ENCODE data around the gene VANGL2. TPM values are rescaled to one million over a fixed set of nuclear protein-coding genes. Genes with fewer than 3 reads are reported as not detected.

VANGL2 gene
- total RNA-seq, 1 experiment from 2014 or later = 2.0 TPM

GRCh38 chr1:160459056-160459455, 58.7 kb downstream of the VANGL2 start:
- H3K4me3 Mint-ChIP-seq (ENCODE audit: low read depth, unreplicated experiment) = no peak overlapping the region
- no peak overlapping the region for H3K27ac Mint-ChIP-seq (ENCODE audit: unreplicated experiment)
- no peaks in the 10 kb centered on the region for H3K4me1 Mint-ChIP-seq (ENCODE audit: low read depth, unreplicated experiment)
- no TSS peak for BruUV-seq (replicated peaks)
- intact Hi-C loops (cut with micrococcal nuclease; ENCODE audit: unreplicated experiment) = no loop called here
- DNase-seq = no peak
- H3K27me3 Mint-ChIP-seq (ENCODE audit: unreplicated experiment) = peaks cover 28% of the 10 kb centered on the region
- no peaks in the 10 kb centered on the region for H3K9me3 Mint-ChIP-seq (ENCODE audit: low read depth, unreplicated experiment)
- no peaks in the 10 kb centered on the region for H3K36me3 Mint-ChIP-seq (ENCODE audit: insufficient read depth, unreplicated experiment)
- CTCF ChIA-PET = no interaction called here
- no peak for TF ChIP-seq CTCF (IDR thresholded peaks at IDR 0.05; ENCODE audit: unreplicated experiment)

GRCh38 chr1:160459687-160460086, 59.3 kb downstream of the VANGL2 start:
- Mint-ChIP-seq H3K27ac (ENCODE audit: unreplicated experiment) (no peak overlapping the region), H3K4me1 (ENCODE audit: low read depth, unreplicated experiment) (no peaks in the 10 kb centered on the region), H3K36me3 (ENCODE audit: insufficient read depth, unreplicated experiment) (no peaks in the 10 kb centered on the region), H3K4me3 (ENCODE audit: low read depth, unreplicated experiment) (no peak overlapping the region), H3K9me3 (ENCODE audit: low read depth, unreplicated experiment) (no peaks in the 10 kb centered on the region), H3K27me3 (ENCODE audit: unreplicated experiment) (peaks cover 34% of the 10 kb centered on the region)
- no peak for TF ChIP-seq CTCF (IDR thresholded peaks at IDR 0.05; ENCODE audit: unreplicated experiment)
- CTCF ChIA-PET = no interaction called here
- no peak for DNase-seq
- intact Hi-C loops (cut with micrococcal nuclease; ENCODE audit: unreplicated experiment) = no loop called here
- no TSS peak for BruUV-seq (replicated peaks)

- CTCF ChIA-PET = no interaction called here
- no TSS peak for BruUV-seq (replicated peaks)
Observed at GRCh38 chr1:160460214-160460642, 59.9 kb downstream of the VANGL2 start.

GRCh38 chr1:160460683-160461287, 60.4 kb downstream of the VANGL2 start:
- intact Hi-C loops (cut with micrococcal nuclease; ENCODE audit: unreplicated experiment) = no loop called here
- Mint-ChIP-seq H3K4me1 (ENCODE audit: low read depth, unreplicated experiment) (no peaks in the 10 kb centered on the region), H3K9me3 (ENCODE audit: low read depth, unreplicated experiment) (no peaks in the 10 kb centered on the region), H3K27me3 (ENCODE audit: unreplicated experiment) (peaks cover 45% of the 10 kb centered on the region), H3K27ac (ENCODE audit: unreplicated experiment) (no peak overlapping the region), H3K36me3 (ENCODE audit: insufficient read depth, unreplicated experiment) (no peaks in the 10 kb centered on the region), H3K4me3 (ENCODE audit: low read depth, unreplicated experiment) (no peak overlapping the region)
- BruUV-seq (replicated peaks) = no TSS peak
- no peak for DNase-seq
- CTCF ChIA-PET = no interaction called here
- no peak for TF ChIP-seq CTCF (IDR thresholded peaks at IDR 0.05; ENCODE audit: unreplicated experiment)

More at GRCh38 chr1:160460214-160460642, 59.9 kb downstream of the VANGL2 start:
- Mint-ChIP-seq H3K9me3 (ENCODE audit: low read depth, unreplicated experiment) (no peaks in the 10 kb centered on the region), H3K27me3 (ENCODE audit: unreplicated experiment) (peaks cover 40% of the 10 kb centered on the region), H3K27ac (ENCODE audit: unreplicated experiment) (no peak overlapping the region), H3K4me3 (ENCODE audit: low read depth, unreplicated experiment) (no peak overlapping the region), H3K36me3 (ENCODE audit: insufficient read depth, unreplicated experiment) (no peaks in the 10 kb centered on the region), H3K4me1 (ENCODE audit: low read depth, unreplicated experiment) (no peaks in the 10 kb centered on the region)
- intact Hi-C loops (cut with micrococcal nuclease; ENCODE audit: unreplicated experiment) = no loop called here
- no peak for DNase-seq
- no peak for TF ChIP-seq CTCF (IDR thresholded peaks at IDR 0.05; ENCODE audit: unreplicated experiment)
